Measurements from ENCODE around the gene SOX4. TPM values are rescaled to one million over a fixed set of nuclear protein-coding genes. Genes with fewer than 3 reads are reported as not detected.
A peak's percentile ranks its signal among the peaks of the same experiment; 100 is the strongest.

The SOX4 gene
- total RNA-seq, 4 donors from 2014 or later = 4.1 to 6.5 (median 4.8) TPM

- intact Hi-C loops (cut with DNase I) = loop anchor here (5.0 to 10.0 kb wide), 5 partner anchors 72 to 1139 kb away; no protein-coding TSS in a partner anchor
- DNase-seq (ENCODE audit: extremely low spot score) = no peak
- H3K9me3 ChIP-seq = no peaks in the 10 kb centered on the region
- peak overlapping the region; percentile 91 to 95 (median 94) for H3K27ac ChIP-seq (replicated peaks in 1 of 4)
- peak in 1 of 3 experiments; percentile 33 for TF ChIP-seq CTCF (IDR thresholded peaks at IDR 0.05)
- TF ChIP-seq POLR2AphosphoS5 (IDR thresholded peaks at IDR 0.05) = no peak
- no peak for TF ChIP-seq EP300 (IDR thresholded peaks at IDR 0.05)
- H3K4me1 ChIP-seq = peaks cover 15 to 24% (median 20%) of the 10 kb centered on the region in 4 donors
- H3K36me3 ChIP-seq = no peaks in the 10 kb centered on the region
- peak overlapping the region; percentile 79 to 85 (median 79) for H3K4me3 ChIP-seq
- H3K27me3 ChIP-seq = no peaks in the 10 kb centered on the region
- WGBS = 3% methylated on average over 50 of the region's 108 CpGs
These were observed 2.0 kb downstream of the SOX4 start for GRCh38 chr6:21595285-21596144.

- intact Hi-C loops (cut with DNase I) = loop anchor here (5.0 to 10.0 kb wide), 5 partner anchors 71 to 1138 kb away; no protein-coding TSS in a partner anchor
- TF ChIP-seq CTCF (IDR thresholded peaks at IDR 0.05) (no peak), POLR2A (IDR thresholded peaks at IDR 0.05; ENCODE audit: low read depth) (no peak), EP300 (IDR thresholded peaks at IDR 0.05) (no peak), POLR2AphosphoS5 (IDR thresholded peaks at IDR 0.05) (no peak)
- DNase-seq (ENCODE audit: extremely low spot score) = no peak
- H3K4me3 ChIP-seq = peak overlapping the region; percentile 79 to 85 (median 79)
- H3K36me3 ChIP-seq = no peaks in the 10 kb centered on the region
- no peaks in the 10 kb centered on the region for H3K9me3 ChIP-seq
- WGBS = under 1% methylated on average over 43 of the region's 43 CpGs
- H3K4me1 ChIP-seq = peaks cover 15 to 24% (median 20%) of the 10 kb centered on the region in 4 donors
- H3K27me3 ChIP-seq = no peaks in the 10 kb centered on the region
- H3K27ac ChIP-seq (replicated peaks in 1 of 4) = peak overlapping the region; percentile 91 to 95 (median 94)
These were observed 2.8 kb downstream of the SOX4 start for GRCh38 chr6:21596145-21596948.

GRCh38 chr6:21596949-21597682 lies 3.6 kb downstream of the SOX4 start:
- Histone ChIP-seq H3K36me3 (no peaks in the 10 kb centered on the region), H3K27ac (replicated peaks in 1 of 4) (peak overlapping the region; percentile 91 to 95 (median 94)), H3K27me3 (no peaks in the 10 kb centered on the region), H3K9me3 (no peaks in the 10 kb centered on the region), H3K4me3 (peak overlapping the region; percentile 79 to 85 (median 79)), H3K4me1 (peaks cover 15 to 24% (median 20%) of the 10 kb centered on the region in 4 donors)
- 2% methylated on average over 14 of the region's 14 CpGs for WGBS
- intact Hi-C loops (cut with DNase I) = loop anchor here (5.0 to 10.0 kb wide), 5 partner anchors 70 to 1138 kb away; no protein-coding TSS in a partner anchor
- no peak for TF ChIP-seq EP300 (IDR thresholded peaks at IDR 0.05)
- no peak for TF ChIP-seq POLR2A (IDR thresholded peaks at IDR 0.05; ENCODE audit: low read depth)
- TF ChIP-seq CTCF (IDR thresholded peaks at IDR 0.05) = peak; percentile 61 to 66 (median 63)
- TF ChIP-seq POLR2AphosphoS5 (IDR thresholded peaks at IDR 0.05) = no peak
- no peak for DNase-seq (ENCODE audit: extremely low spot score)
